ENCODE data around the gene ACSL1.
"Not testable (repeated sequence)": the region's sequence is repeated elsewhere in the genome, so short reads cannot be mapped to it uniquely, and the experiment has no call there.

ACSL1 gene

DNA sequence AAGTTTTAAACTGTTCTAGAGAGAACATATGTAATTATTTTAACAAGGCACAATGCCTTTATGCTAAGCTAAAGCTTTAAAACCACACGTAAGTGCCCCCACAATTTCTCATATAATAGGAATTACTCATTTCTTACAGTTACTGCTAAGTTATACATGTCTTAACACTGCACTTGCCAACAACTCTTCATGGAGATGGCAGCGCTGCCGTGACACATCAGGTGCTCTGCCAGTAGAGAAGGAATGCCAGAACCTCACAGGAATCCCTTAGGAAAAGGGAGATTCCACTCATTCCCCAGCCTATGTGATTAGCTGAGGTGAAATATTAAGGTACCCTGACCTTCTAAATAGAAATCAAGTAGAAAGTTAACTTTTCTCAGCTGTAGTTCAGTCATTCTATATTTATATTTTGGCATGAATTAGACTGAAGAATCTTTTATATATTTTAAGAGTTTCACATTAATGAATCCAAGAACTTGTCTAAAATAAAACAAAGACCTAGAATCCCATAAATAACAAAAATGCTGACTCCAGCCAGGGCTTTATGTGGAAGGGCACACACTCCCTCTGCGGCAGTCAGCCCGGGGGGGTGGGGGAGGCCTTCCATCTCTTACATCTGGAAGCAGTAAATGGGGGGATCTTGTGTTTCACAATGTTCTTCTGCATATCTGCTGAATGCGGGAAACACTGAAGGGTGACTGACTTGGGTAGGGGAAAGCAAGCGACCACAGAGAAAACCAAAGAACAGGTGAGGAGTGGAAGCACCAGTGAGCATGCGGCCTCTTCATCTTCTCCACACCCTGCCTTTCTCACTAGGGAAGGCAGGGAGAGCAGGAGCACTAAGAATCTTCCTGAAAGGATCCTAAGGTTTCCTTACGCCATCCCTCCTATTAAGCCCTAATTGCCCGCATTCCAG, 23.7 kb downstream of the ACSL1 start:
- in situ Hi-C loops (cut with HindIII; ENCODE audit: low pct_ligation_motif_present, low pct_unique_long_range_greater_than_20kb, low sequenced_read_pairs), result no loop called here
- DNase-seq, result peak; percentile 68

DNA sequence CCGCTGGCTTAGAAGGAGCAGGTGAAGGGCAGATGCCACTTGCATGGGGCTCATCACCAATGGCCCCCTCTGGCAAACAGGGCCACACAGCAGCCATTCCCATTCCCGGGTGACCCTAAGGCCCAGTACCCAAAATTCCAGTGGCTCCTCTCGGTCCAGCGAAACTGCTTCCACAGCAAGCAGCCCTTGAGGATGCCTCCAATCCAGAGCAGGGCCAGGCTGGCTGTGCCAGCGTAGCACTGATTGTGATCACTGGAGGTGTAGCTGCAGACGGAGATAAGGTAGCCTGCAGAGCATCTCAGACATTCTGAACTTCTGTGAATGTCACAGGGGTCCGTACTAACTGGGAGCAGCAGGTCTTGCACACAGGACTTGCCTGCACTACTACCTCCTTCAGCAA, 27.3 kb downstream of the ACSL1 start:
- in situ Hi-C loops (cut with HindIII; ENCODE audit: low pct_ligation_motif_present, low pct_unique_long_range_greater_than_20kb, low sequenced_read_pairs), result no loop called here

DNA sequence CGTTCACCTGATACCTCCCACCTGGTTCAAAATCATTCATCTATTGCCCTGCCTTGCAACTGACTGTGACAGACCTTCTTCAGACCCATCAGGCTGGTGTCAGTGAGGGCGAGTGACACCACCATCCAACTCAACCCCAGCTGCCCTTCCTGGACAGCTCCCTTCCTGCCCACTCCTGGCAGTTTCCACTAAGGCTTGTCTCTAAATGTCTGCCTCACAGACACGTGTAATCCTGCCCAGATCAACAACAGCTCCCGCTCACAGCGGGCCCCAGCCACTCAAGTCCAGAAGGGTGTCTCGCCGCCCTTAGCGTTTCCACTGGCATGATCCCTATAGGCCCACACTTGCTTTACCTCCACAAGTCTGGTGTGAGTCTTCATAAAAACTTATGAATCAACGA, 28.9 kb downstream of the ACSL1 start:
- no peak for DNase-seq
- in situ Hi-C loops (cut with HindIII; ENCODE audit: low pct_ligation_motif_present, low pct_unique_long_range_greater_than_20kb, low sequenced_read_pairs), result no loop called here

More for the DNA sequence above, 27.3 kb downstream of the ACSL1 start:
- no peak for DNase-seq

DNA sequence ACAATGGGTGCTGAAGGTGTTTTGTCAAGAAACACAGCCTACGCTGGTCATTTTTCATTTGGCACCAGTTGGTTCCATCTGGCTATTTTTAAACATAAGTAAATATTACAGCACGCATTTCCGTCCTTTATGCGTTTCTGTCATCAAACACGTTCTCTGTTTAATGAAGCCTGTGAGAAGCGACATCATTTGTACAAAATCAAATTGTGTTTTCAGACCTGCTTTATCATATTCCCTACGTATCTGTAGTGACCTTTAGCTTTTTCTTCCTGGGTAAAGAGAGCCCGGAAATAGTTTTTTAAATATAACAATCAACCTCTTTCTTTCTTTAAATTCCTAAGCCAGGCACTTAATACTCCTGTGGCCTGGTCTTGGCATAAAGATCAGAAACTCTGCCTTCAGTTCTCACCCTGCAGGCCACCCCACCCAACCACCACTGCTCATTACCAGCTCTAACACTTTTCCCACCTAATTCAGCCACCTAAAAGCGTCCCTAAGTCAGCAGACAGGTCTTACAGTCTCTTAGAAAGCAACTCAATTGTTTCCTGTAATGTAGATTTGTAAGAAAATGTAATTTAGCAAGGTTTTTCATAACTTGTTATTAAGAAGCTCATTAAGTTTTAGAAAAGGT, 30.4 kb downstream of the ACSL1 start:
- in situ Hi-C loops (cut with HindIII; ENCODE audit: low pct_ligation_motif_present, low pct_unique_long_range_greater_than_20kb, low sequenced_read_pairs), result no loop called here
- no peak for DNase-seq

DNA sequence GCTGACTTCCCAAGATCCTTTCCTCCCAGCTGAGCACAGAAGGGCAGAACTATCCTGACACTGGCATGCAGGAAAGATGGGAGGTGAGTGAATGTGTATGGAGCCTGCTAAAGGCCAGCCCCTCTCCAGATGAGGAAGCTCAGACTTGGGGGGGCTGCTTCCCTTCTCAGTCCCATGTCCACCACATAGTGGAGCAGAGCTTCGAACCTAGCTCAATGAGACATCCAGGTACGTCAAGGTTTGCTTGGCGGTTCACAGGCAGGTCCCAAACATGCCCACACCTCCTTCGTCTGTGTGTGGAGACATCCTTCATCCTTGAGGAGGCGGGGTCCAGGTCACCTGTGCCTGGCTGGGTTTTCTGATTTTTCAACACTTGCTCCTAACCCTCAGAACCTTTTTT, 31.3 kb downstream of the ACSL1 start:
- DNase-seq, result no peak
- in situ Hi-C loops (cut with HindIII; ENCODE audit: low pct_ligation_motif_present, low pct_unique_long_range_greater_than_20kb, low sequenced_read_pairs), result no loop called here

DNA sequence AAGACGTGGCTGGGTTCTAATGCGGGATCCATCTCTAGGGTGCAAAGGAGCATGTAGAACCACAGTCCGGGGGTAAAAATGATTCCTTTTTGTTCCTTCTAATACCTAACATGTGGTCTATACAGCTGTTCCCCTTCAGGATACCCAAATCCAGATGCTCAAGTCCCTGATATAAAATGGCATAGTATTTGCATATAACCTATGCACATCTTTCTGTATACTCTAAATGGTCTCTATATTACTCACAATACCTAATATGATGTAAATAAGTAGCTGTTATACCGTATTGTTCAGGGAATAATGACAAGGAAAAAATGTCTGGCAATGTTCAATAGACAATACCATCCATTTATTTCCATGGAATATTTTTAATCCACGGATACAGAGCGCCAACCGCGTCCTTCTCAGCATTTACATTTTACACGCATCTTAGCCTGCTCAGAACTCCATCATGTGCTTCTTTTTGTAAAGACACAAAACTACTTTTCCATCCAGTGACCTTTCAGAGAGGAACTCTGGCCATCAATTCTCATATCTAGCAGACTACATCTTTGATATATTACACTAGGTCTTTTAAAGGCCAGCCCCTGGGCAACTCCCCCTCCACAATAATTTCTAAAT, 31.9 kb downstream of the ACSL1 start:
- in situ Hi-C loops (cut with HindIII; ENCODE audit: low pct_ligation_motif_present, low pct_unique_long_range_greater_than_20kb, low sequenced_read_pairs), result no loop called here

DNA sequence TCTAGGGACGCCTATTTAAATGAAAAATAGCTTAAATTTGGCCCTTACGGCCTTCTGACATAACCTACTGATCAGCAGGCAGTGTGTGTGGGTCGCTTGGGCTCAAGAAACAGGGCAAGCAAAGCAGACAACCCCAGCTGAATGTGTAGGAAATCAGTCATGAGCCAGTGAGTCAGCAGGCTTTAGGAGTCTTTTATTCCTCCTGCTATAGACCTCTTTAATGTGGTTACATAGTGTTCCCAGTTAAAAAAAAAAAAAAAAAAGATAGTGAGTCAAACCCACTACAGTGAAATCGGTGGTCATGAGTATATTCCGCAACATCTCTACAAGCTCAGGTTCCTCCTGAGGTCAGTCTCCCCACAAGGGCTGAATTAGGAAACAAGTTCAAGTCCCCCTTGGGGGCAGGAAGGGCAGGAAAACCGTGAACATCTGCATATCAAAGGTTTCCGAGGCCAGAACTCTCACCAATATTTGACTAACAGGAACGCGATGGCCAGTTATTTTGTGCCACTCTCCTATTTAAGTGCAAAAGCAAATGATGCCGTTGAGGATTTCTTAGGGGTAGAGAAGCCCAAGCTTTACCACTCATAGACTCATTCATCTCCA, 32.7 kb downstream of the ACSL1 start:
- DNase-seq, result peak; percentile 91
- in situ Hi-C loops (cut with HindIII; ENCODE audit: low pct_ligation_motif_present, low pct_unique_long_range_greater_than_20kb, low sequenced_read_pairs), result no loop called here

More for the DNA sequence above, 31.9 kb downstream of the ACSL1 start:
- DNase-seq, result no peak

DNA sequence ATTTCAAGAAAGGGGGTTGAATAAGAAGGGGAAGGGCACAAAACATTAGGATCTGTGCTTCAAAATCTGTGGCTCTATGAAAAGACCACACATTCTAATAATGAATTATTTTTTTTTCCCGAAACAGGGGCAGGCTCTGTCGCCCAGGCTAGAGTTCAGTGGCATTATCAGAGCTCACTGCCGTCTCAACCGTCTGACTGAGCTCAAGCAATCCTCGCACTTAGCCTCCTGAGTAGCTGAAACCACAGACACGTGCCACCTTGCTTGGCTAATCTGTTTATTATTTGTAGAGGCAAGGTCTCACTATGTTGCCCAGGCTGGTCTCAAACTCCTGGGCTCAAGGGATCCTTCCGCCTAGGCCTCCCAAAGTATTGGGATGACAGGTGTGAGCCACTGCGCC, 33.4 kb downstream of the ACSL1 start:
- DNase-seq, result peak; percentile 51

DNA sequence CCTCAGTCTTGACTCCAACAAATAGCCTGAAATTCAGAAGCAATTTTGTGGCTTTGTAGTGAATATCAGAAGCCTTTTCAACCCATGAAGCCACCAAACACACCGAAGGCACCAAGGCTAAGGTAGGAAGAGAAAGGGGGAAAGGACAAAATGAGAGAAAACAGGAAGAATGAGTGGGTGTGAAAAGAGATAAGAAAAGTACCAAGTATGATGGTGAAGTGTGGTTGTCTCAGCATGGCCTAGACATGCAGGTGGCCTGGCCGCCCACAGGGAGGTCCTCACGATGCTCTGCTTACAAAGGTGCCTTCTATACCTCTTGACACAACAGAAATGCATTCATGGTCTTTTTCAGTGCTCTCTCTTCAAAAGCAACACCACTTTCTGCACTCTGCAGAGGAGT, 34.9 kb downstream of the ACSL1 start:
- no peak for DNase-seq
- in situ Hi-C loops (cut with HindIII; ENCODE audit: low pct_ligation_motif_present, low pct_unique_long_range_greater_than_20kb, low sequenced_read_pairs), result no loop called here

More for the DNA sequence above, 33.4 kb downstream of the ACSL1 start:
- in situ Hi-C loops (cut with HindIII; ENCODE audit: low pct_ligation_motif_present, low pct_unique_long_range_greater_than_20kb, low sequenced_read_pairs), result no loop called here

DNA sequence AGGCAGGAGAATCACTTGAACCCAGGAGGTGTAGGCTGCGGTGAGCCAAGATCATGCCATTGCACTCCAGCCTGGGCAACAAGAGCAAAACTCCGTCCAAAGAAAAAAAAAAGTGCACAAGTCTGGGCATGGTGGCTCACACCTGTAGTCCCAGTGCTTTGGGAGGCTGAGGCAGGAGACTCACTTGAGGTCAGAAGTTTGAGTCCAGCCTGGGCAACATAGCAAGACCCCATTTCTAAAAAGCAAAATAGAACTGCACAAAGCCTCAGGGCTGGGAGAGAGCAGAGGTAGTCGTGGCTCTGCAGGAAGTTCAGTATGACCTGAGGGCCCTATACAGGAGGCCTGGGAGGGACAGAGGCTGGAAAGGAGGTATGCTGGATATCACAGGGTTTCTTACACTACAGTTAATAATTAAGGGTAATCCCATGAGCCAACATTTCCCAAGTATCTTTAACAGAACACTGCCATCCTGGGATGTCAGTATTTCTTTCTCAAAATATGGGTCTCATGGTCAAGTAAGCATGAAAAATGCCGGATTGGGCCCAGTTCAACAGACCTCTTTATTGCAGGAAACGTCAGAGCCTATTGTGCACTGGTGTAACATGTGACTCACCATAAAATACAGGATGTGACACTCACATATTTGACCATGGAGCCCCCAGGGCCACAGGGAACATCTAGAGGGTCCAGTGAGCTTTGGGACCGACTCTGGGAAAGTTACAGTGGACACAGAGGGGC, 37.8 kb downstream of the ACSL1 start:
- in situ Hi-C loops (cut with HindIII; ENCODE audit: low pct_ligation_motif_present, low pct_unique_long_range_greater_than_20kb, low sequenced_read_pairs), result no loop called here
- peak; percentile 98 for DNase-seq

DNA sequence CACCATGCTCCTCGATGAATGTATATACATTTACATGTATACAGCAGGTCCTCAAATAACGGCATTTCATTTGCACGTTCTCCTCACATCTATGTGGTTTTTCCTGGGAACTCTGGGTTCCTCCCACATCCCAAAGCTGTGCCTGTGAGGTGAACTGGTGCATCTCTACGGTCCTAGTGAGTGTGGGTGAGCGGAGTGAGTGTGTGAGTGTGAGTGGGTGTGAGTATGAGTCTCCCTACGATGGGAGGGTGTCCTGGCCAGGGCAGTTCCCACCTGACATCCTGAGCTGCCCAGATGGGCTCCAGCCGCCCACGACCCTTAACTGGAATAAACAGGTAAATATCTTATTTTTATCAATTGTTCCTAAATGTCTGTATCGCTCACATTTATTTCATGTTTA, 40.0 kb downstream of the ACSL1 start:
- no peak for DNase-seq
- in situ Hi-C loops (cut with HindIII; ENCODE audit: low pct_ligation_motif_present, low pct_unique_long_range_greater_than_20kb, low sequenced_read_pairs), result no loop called here

DNA sequence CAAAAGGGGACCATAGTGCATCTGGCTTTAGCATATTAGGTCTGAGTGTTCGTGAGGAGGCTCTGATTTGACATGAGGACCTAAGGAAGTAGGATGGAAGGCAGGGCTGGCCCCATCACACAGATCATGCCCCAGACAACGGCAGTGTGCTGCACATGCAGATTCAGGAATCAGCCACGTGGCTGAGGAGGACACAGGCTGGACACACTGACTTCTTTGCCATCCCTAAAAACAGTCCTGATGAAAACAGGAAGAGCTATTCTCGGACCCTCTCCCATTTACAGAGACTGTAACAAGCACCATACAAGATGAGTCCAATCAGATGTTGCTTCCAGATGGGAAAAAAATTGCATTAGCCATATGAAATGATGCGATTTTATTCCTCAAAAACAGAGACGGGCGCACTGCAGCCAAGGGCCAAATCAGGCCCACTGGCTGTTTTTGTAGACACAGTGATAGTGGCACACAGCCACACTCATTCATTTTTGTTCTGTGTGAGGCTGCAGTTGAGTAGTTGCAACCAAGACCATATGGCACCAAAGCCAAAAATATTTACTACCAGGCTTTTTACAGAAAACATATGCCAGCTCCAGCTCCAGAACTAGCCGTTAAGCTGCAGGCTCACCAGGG, 41.0 kb downstream of the ACSL1 start:
- in situ Hi-C loops (cut with HindIII; ENCODE audit: low pct_ligation_motif_present, low pct_unique_long_range_greater_than_20kb, low sequenced_read_pairs), result no loop called here
- no peak for DNase-seq

DNA sequence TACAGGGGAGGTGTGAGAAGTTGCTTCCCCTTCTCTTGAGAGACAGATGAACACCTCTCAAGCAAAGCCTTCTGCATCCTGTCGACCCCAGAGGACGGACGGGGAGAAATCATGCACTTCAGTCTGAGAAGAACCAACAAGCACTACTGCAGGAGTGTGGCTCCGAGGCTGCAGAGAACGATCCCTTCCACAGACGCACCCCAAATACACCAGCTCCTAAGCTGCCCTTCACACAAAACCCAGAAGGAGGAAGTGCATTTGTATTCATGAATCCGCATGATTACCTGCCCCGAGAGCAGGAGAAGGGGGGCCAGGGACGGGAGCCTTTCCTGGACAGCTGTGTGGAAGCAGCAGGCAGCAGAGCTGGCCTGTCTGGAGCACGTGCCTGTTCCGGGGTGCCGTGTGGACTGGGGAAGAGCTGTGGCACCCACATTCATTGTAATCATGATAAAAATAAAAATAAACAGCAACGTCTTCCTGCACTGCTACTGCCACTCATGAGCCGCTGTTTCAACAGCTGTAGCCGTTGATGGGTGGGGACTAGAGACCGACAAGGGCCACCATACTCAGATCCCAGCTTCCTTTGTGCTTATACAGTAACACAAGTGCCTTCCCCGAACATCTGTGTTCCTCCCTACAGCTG, 42.9 kb downstream of the ACSL1 start:
- no peak for DNase-seq
- in situ Hi-C loops (cut with HindIII; ENCODE audit: low pct_ligation_motif_present, low pct_unique_long_range_greater_than_20kb, low sequenced_read_pairs), result no loop called here

DNA sequence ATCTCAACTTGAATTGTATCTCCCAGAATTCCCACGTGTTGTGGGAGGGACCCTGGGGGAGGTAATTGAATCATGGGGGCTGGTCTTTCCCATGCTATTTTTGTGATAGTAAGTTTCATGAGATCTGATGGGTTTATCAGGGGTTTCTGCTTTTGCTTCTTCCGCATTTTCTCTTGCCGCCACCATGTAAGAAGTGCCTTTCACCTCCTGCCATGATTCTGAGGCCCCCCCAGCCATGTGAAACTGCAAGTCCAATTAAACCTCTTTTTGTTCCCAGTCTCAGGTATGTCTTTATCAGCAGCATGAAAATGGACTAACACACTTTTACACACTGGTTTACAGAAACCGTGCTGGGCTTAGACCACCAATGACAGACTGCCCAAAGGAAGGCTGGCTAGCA, 46.6 kb downstream of the ACSL1 start:
- DNase-seq; in situ Hi-C loops (cut with HindIII; ENCODE audit: low pct_ligation_motif_present, low pct_unique_long_range_greater_than_20kb, low sequenced_read_pairs): not testable (repeated sequence)

DNA sequence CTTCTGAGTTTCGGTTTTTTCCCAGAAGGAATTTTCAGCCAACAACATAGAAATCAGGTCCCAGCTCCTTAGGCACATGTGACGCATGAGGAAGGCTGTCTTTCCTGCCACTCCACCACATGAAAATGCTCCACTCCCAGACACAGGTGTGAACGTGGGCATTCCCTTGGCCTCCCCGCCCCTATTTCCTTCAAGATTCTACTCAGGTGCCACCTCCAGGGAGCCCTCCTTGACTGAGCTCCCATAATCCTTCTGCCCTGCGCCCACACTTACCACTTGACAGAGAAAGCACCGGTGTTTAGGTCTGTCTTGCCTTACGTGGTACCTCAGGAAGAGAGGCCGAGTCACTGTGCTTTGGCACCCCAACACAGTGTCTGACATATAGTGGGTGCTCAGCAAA, 47.4 kb downstream of the ACSL1 start:
- in situ Hi-C loops (cut with HindIII; ENCODE audit: low pct_ligation_motif_present, low pct_unique_long_range_greater_than_20kb, low sequenced_read_pairs), result no loop called here
- DNase-seq, result no peak

DNA sequence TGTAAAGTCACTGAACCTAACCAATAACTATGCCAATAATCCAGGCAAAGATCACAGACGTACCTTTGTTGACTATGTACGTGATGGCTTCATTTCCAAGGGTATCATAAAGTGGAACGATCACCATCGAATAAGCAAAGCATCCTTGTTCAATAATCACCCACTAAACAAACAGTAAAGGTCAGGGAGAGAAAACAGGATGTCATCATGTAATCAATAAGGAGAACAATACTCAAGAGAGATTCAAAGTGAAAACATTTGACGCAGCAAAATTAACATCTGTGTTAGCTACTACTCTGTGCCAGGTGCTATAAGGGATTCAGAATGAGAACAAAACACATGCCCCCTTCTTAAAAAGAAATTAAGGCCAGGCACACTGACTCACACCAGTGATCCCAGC, 48.9 kb downstream of the ACSL1 start:
- in situ Hi-C loops (cut with HindIII; ENCODE audit: low pct_ligation_motif_present, low pct_unique_long_range_greater_than_20kb, low sequenced_read_pairs), result no loop called here
- no peak for DNase-seq

DNA sequence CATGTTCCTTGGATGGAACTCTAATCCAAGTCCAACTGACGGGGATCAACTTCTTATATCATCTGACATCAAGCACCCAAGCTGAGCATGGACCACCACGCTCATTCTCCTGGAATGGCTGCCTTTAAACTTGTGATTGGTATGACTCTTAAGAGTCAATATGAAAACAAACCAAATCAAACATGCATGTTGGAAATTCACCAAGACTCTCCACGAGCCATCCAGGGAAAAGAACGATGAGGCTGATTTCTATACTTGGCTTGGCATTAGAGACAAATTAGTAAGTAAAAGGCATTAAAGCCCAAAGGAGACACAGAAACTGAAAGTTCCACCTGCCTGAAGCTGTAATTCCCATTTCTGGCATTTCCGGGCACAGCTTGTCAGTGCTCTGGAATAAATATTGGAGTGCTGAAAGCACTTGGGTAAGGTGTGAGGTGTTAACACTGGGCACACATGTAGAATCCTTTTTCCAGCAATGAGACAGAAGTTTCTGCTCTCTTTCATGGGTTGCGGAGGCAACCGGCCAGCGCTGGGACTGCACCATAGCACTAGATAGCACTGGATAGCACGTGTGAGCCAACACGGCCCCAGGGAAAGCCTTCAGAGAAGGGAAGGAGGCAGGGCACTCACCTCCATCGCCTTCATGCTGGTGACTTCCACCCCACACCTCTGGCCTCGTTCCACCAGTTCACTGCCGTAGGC, 49.8 kb downstream of the ACSL1 start:
- in situ Hi-C loops (cut with HindIII; ENCODE audit: low pct_ligation_motif_present, low pct_unique_long_range_greater_than_20kb, low sequenced_read_pairs), result no loop called here

More for the DNA sequence above, 49.8 kb downstream of the ACSL1 start:
- DNase-seq, result no peak
